ENCODE data around the gene PRDM10.

- TF ChIP-seq CTCF (IDR thresholded peaks at IDR 0.05; ENCODE audit: low read depth, low read length) (no peak), EZH2phosphoT487 (IDR thresholded peaks at IDR 0.05; ENCODE audit: low read depth) (no peak)
These were observed 30.3 kb upstream of the PRDM10 start for GRCh38 chr11:130032931-130033330.
